Prostate gland (tissue), 2 donors: Measurements from ENCODE around the gene CHST6.

Source experiments
- POLR2AphosphoS5 ChIP-seq: sonication (generic); formaldehyde crosslinking; IDR thresholded peaks from one replicate; pipeline ENCODE4 v1.6.1; 2017; ENCODE audit warnings: antibody characterized with exemption
- TF ChIP-seq, protein P1 (sequence below), 4 experiments: fragments of 200-600 bp in 2 of 4; fragments of 450-650 bp in 2 of 4; sonication (generic) in 2 of 4; IDR thresholded peaks; 1 replicate in 3 of 4; 2 replicates in 1 of 4; pipeline ENCODE4 v1.5.1; 2016 to 2019; ENCODE audit warnings: antibody characterized with exemption in 4 of 4, mild to moderate bottlenecking in 2 of 4, moderate library complexity in 2 of 4

DNA sequence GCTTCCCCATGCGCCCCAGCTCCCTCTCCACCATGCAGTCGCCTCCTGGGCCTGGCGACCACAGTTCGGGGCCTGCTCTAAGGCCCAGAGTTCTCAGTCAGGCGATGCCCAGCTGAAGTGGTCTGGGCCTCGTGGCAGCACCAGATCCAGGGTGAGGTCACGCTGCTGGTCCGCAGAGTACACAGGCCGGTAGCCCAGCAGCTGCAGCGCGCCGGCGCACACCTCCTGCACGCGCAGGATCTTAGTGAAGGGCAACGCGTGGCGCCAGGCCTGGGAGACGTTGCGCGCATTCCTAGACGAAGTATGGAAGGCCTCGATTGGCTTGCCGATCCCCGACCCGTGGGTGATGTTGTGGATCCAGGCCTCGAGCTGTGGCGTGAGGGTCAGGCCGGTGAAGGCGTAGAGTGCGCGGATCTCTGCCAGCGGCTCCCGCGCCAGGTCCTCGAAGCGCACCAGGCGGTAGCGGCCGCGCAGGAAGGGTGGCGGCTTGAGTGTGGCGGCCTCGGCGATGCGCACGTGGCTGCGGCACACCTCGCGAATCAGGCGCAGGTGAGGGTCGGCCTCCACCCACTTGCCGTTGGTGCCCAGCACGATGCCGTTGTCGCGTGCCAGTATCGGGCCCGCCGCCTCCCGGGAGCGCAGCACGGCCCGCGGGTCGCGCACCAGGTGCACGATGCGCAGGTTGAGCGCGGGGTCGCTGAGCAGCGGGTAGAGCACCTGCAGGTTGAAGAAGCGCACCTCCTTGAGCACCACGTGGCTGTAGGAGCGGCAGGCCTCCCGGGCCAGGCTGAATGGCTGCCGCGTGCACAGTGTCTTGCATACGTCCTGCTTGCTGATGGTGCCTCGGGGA, 34.0 kb upstream of the CHST6 start:
- TF ChIP-seq, protein P1, sequence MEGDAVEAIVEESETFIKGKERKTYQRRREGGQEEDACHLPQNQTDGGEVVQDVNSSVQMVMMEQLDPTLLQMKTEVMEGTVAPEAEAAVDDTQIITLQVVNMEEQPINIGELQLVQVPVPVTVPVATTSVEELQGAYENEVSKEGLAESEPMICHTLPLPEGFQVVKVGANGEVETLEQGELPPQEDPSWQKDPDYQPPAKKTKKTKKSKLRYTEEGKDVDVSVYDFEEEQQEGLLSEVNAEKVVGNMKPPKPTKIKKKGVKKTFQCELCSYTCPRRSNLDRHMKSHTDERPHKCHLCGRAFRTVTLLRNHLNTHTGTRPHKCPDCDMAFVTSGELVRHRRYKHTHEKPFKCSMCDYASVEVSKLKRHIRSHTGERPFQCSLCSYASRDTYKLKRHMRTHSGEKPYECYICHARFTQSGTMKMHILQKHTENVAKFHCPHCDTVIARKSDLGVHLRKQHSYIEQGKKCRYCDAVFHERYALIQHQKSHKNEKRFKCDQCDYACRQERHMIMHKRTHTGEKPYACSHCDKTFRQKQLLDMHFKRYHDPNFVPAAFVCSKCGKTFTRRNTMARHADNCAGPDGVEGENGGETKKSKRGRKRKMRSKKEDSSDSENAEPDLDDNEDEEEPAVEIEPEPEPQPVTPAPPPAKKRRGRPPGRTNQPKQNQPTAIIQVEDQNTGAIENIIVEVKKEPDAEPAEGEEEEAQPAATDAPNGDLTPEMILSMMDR (IDR thresholded peaks at IDR 0.05) = no peak
- no peak for TF ChIP-seq POLR2AphosphoS5
